Fibroblast of peridontal ligament (primary cell): ENCODE data around the gene ARHGAP9.

Experiments used
- DNase-seq: peaks from one replicate; pipeline ENCODE4 v3.0.0-alpha.2; 2010; ENCODE audit errors: extremely low read depth

The ARHGAP9 gene

DNA sequence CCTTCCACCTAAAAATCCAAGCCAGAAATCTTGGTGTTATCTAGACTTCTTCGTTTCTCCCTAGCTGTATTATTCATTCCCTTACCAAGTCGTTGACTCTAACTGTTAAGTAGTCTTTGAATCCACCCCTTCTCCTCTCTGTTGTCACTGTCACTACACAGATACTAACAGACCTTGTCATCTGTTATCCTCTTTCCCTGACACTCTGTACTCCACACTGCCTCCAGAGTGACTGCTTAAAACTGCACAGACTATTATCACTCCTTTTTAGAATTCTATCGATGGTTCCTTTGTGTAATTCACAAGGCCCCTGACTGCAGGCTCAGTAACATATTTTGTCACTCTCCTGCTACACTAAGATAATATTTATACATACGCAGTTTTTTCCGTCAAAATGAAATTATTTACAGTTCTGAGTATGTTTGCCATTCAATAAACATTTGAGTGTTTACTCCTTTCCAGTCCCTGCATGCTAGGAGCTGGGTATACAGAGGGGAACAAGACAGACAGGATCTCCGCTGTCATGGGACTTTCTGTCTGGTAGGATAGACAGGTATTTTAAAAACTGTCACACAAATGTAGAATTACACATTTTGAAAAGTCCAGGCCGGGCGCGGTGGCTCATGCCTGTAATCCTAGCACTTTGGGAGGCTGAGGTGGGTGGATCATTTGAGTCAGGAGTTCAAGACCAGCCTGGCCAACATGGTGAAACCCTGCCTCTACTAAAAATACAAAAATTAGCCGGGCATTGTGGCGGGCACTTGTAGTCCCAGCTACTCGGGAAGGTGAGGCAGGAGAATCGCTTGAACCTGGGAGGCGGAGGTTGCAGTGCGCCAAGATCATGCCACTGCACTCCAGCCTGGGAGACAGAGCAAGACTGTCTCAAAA, 12.0 kb upstream of the ARHGAP9 start:
- no peak for DNase-seq

DNA sequence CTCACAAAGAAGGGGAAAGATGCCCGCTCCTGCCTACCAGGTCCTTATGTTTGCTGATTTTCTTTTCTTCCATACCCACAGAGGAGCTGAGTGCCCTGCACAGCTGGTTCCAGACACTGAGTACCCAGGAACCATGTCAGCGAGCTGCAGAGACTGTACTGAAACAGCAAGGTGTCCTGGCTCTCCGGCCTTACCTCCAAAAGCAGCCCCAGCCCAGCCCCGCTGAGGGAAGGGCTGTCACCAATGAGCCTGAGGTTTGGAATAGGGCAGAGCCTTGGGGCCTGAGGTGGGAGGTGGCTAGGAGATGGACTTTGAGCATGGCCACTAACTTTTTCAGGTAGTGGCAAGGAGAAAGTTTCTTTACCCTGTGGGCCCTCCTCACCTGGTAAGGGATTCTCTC, 10.5 kb upstream of the ARHGAP9 start:
- no peak for DNase-seq

DNA sequence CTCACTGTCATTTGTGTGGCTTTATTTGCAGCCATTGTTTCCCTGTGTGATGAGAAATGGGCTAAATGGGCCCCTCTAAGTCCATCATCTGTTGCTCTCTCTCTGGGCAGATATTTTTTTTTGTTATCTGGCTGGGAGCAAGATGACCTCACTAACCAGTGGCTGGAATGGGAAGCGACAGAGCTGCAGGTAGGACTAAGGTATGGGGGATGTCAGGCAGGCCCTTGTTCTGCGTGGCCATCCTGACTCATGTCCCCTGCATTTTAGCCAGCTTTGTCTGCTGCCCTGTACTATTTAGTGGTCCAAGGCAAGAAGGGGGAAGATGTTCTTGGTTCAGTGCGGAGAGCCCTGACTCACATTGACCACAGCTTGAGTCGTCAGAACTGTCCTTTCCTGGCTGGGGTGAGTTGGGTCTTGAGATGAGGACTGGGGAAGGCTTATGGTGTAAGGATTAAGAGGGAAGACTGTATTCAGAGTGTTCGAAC, 9.5 kb upstream of the ARHGAP9 start:
- no peak for DNase-seq

DNA sequence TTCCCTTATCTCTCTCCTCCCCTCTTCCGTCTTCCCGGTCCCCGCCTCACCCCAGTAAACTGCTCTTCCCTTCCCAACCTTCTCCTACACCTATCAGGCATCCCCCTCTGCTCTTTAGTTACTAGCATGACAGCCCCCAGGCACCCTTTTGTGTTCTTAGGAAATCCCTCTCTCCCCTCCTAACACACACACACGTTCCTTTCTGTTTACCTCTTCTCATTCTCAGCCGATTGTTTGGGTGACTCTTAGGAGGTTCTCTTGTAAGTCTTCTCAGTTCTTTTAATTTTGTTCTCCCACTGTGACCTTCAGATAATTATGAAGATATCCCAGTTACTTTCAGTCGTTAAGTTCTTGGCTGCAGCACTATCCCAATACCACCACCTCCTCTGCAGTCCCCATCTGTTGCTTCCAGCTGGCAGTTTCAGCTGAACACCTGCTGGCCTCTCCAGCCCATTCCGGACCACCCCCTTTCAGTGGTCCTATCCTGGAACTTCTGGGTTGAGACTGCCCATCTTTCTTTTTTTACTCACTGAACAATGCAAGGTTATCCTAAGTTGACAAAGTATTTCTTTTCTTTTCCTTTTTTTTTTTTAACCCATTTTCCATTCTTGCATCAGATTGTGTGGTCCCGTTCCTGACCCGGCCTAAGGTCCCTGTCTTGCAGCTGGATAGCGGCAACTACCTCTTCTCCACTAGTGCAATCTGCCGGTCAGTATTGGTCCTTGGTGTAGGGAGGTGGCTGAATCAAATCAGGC, 8.9 kb upstream of the ARHGAP9 start:
- peak; percentile 18 for DNase-seq

DNA sequence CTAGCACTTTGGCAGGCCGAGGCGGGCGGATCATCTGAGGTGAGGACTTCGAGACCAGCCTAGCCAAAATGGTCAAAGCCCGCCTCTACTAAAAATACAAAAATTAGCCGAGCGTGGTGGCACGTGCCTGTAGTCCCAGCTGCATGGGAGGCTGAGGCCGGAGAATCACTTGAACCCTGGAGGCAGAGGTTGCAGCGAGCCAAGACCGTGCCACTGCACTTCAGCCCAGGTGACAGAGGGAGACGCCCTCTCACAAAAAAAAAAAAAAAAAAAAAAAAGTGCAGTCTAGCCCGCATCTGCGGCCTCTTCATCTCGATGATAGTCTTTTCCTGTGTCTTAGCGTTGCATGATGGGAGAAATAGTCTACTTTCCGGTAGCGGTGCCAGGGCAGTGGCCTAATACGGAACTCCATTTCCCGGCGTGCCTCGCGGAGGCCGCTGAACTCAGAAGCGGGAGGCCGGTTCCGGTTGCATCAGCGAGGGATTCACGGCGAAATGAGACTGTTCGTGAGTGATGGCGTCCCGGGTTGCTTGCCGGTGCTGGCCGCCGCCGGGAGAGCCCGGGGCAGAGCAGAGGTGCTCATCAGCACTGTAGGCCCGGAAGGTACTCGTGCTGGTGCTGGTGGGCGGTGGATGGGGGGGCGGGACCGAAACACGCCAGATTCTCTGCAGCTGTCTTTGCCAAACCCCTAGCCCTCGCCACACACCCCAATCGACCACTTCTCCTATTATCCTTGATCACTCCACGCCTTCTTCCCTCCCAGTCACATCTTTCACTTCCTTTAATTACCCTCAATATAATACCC, 8.1 kb upstream of the ARHGAP9 start, which contains the start of gene MARS1:
Gene MARS1 (plus strand): TSS at position 472 of the 805 bp plus-strand sequence. CDS start 23 bp downstream, at position 495.
- peak; percentile 96 for DNase-seq

DNA sequence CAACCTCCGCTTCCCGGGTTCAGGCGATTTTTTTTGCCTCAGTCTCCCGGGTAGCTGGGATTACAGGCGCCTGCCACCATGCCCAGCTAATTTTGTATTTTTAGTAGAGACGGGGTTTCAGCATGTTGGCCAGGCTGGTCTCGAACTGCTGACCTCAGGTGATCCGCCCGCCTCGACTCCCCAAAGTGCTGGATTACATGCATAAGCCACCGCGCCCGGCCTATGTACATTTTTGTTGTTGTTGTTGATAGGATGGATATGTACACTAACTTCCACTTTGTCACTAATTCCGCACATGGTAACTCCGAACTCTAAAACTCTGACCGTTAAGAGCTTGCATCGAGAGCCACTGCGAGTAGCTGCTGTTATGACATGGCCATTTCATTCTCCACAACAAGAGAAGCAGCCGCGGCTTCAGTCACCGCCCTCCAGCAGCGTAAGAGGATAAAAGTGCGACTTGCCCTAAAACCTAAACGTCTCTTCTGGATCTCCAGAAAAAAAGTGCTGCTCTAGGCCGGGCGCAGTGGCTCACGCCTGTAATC, 7.5 kb upstream of the ARHGAP9 start:
- DNase-seq, result no peak

DNA sequence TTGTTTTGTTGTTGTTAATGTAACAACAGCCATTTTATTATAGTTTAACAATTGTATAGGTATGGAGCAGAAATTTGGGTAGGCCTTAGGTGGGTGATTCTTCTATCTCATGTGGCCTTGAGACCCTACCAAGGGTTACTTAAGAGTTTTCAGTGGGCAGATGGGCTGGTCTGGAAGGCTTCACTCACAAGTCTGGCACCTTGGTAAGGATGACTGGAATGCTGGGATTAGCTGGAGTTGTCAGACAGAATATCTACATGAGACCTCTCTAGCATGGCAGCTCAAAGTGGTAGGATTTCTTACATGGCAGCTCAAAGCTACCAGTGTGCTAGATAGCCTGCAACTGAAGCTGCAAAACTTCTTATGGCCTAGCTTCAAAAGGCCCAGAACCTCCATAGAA, 6.0 kb upstream of the ARHGAP9 start:
- DNase-seq, result no peak

DNA sequence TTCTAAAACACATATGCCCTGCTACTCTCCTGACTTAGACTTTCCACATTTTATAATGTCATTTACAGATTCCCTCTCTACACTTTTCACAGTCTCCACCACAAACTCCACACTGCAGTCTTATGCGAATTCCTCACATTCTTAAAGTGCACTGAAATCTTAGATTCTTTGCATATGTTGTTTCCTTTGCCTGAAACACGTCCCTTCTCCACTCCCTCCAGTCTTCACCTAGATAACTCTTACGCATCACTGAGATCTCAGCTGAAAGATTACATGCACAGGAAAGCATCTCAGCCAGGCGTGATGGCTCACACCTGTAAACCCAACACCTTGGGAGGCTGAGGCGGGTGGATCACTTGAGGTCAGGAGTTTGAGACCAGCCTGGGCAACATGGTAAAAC, 3.8 kb upstream of the ARHGAP9 start:
- peak; percentile 62 for DNase-seq

DNA sequence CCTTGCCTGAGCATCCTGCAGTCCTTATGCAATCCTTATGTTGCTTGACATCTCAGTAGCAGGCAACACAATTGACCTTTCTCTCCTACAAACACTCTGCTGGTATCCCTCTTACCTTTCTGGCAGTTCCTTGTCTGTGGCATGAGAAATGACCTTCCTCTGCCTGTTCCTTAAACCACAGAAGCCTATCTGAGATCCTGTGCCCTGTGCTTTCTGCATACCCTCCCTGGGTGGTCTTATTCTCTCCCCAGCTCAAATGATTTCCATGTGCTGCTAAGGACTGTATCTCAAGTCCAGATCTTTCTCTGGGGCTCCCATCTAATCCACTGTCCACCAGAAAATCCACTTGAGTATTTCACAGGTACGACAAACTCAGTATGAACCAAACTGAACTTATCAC, 2.0 kb upstream of the ARHGAP9 start:
- DNase-seq, result no peak

DNA sequence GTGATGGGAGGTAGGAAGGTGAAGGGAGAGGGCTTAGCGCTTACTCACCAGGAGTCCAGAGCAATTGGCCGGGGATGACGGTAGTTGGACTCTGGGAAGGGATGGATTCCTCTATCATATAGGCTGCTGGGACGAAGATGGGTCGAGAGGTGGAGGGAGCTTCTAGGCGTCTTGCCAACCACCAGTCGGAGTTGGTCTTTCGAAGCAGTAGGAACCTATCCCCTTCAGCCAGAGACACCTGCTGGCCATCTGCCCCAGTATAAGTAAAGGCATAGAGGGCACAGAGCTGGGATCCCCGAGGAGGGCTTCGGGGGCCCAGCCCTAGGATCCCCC, 657 bp downstream of the ARHGAP9 start:
- no peak for DNase-seq

DNA sequence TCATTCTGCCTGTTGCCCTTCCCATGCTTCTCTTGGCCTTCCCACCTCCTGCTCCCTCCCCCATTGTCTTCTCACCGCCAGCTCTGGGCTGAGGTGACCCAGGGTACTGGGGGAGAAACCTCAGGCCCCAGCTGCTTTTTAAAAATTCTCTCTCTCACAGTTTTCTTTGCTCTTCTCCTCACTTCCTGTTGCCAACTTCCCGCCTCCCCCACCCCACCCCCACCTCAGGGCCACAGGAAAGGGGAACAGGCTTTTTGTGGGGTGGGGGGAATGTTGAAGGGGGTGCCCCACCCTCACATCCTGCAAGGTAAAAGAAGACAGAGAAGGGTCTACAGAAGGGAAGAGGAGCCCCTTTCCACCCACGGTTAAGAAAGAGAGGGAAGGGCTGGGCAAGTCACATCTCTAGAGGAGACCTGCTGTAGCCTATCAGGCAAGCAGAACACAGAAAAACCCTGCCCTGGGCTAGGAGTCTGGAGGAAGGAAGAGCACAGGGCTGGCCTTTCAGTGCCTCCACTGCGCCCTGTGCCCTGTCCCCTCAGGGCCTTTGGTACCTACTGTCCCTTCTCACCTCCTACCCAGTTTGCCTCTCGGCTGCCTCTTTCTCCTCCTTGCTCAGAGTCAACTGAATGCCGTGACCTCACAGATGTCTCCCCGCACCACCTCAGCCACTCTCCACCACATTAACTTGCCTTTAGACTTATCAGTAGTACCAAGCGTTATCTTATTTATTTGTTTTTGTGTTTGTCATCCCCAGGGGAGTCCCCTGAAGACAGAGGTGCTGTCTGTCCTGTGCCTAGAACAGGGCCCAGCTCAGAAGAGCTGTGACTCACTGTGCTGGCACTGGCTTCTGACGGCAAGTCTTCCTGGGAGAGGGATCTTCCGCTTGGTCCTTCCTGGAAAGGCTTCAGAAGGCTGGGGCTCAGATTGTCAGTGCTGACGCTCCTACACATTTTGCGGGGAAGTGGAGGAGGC, 1.7 kb downstream of the ARHGAP9 start:
- DNase-seq, result no peak

DNA sequence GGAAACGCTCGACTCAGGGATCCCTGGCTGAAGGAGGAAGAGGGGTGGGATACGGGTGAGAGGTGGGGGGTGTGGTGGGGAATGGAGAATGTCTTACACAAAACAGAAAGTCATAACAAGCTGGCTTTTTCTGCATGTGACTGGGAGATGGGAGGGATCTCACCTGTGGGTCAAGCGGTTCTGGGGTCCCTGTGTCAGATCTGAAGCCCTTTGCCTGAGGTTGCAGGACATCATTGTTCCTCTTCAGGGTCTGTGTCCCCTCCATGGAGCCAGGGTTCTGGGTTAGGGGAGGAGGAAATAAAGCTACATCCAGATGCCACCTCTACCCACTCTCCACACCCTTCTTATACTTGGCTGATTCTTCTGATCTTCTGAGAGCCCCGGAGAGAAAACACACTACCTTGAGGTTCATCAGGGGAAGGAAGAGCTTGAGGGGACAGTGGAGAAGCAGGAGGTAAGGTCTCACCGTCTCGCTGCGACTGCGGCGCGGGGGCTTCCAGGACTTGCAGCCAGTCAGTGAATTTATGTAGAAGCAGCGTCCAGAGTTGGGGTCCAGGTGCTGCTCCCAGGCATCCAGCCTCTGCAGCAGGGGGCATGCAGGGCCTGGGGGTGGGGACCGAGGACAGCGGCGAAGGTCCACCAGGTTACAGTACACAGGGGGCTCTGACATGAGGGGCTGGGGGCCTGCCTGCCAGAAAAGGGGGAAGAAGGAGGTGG, 2.5 kb downstream of the ARHGAP9 start:
- DNase-seq, result no peak

DNA sequence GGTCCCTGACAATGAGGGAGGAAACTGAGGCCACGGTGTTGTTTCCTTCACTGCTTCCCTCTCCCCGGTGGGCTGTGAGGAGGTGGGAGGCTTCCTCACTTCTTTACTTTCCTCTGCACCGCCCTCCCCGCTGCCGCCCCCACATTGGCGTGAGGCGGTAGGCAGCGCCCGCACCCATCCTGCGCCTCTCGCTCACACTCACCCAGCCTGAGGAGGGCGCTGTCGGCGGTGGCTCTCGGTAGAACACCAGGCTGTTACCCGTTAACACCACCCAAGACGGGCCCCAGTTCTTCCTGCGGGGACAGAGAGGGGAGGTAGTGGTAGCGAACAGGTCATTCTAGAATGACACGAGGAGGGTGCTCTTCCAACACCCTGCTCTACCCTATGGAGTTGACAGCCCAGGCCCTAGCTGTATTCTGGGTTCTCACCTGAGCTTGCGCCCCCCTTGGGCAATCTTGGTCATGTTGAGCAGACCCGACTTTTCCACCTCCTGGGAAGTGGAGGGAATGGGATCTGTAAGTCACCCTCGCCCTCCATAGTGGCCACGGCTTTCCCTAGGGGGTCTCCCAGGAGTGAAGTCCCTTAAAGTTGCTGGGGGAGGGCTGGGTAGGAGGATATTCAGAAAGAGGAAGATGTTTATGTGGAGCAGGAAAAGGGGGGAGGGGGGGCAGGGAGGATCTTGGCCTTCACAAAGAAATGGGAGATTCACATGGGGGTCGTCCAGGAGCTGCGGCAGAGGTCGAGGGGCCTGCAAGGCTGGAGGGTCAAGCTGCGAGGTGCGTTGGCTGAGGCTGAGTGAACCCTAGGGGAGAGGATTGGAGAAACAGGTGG, 3.3 kb downstream of the ARHGAP9 start:
- DNase-seq, result no peak

DNA sequence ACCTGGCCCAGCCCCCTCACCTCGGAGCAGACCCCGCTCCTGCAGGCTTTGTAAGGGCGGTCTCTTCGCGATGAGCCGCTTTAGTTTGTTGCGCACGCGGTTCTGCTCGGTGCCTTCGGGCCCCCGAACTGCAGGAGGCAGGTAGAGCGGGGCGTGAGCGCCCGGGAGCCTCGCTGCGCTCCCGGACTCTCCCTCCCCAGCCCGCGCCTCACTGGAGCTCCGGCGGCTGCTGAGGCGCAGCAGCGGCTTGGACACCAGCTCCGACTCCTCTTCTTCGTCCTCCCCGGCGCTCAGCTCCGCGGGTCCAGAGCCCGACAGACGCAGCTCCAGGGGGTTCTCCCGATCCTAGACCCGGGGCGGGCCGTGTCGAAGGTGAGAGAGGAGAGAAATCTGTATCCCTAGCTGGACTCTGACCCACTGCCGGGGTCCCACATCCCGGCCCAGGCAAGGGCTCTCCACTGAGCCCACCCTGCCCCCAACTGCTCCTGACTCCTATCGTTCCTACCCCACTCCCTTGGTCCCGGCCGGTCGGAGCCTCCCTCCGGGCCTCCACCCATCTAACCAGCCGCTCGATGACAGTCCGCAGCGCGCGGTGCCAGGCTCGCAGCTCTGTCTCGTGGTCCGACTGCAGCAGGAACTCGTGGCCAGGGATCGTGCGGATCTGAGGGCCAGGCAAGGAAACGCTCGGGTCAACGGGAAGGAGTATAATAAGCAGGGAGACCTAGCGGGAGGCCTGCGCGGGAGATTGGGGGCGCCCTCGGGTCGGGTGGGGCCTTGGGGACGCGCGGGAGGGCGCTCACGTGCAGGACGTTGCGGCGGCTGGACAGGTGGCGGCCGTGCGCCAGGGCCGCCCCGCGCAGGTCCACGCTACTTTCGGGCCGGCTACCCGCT, 4.2 kb downstream of the ARHGAP9 start:
- DNase-seq, result no peak

DNA sequence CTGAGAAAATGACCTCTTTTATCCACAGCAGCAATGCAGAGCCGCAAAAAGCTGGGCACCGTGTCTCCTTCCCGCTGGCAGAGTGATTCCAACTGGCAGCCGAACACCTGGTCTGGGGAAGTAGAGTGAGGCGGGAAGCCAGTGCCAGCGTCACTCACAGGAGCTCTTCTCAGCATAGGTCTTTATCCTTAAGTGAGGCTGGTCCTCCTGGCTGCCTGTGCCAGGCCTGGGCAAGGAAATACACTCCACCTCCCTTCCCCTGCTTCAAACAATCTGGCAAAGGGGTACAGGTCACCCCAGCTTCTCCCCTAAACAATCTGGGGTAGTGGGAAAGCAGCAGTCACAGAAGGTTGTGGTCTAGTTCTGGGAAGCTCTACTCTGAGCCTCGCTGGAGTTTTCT, 4.8 kb downstream of the ARHGAP9 start:
- DNase-seq, result no peak

DNA sequence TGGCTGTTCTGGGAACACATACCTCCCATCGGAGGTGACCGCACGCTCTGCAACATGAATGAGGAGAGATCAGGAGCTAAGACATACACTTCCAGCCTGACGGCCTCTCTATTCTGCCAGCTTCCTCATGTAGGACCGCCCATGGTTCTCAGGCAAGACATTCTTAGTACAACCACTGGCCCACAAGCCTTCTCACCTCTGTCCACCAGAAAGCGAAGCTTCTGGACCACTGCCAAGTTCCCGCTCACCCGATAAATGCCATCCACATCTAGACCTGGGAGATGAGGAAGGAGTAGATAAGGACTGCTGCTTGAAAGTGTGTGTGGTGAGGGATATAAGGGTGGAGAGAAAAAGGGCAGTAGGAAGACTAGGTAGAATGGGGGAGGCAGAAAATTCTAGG, 5.2 kb downstream of the ARHGAP9 start:
- DNase-seq, result no peak

DNA sequence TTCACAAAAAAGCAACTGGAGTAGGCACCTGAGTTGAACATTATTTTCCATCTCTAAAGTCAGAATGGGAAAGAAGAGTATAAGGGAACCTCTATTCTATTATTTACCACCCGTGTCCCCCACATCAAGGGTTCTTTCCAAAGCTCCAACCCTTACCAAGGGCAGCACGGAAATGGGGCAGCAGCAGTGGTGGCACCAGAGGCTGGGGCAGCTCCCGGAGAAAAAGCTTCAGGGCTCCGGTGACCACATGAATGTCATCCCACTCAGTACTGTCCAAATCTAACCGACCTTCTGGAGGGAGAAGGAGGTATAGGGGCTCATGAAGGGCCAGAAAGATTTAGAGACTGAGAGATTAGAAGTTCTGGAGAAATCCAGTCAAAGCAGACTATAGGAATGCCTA, 5.8 kb downstream of the ARHGAP9 start:
- DNase-seq, result no peak

DNA sequence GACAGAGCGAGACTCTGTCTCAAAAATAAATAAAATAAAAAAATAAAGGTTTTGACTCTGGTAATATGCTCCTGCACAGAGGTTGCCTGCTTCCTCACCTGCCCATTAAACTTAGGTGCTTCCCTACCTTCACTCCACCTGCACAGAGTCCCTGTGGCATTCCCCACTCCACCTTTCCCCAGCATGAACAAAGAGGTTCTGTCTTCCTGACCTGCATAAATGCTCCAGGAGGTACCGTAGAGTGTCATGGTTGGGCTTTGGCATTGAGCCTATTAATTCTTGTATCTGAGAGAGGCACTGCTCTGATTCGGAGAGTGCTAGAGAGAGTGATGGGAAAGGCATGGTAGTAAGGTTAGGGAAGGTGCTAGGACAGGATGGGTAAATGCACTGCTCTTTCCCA, 6.3 kb downstream of the ARHGAP9 start:
- DNase-seq, result no peak
